SK-N-SH (cell line): ENCODE results near the gene TRIM71. TPM values are rescaled to one million over a fixed set of nuclear protein-coding genes. Genes with fewer than 3 reads are reported as not detected.
"Not testable (repeated sequence)": the region's sequence is repeated elsewhere in the genome, so short reads cannot be mapped to it uniquely, and the experiment has no call there.

Source experiments
- CTCF ChIA-PET: fragments of 300-600, 350-600 bp; formaldehyde crosslinking; extraction: SDS; loops from one replicate; lab custom pipeline; 2021; lab: Yijun Ruan, JAX
- POLR2A ChIA-PET: fragments of 350-600 bp; sonication (Branson Sonifier 250); formaldehyde crosslinking; extraction: SDS; loops from one replicate; lab custom pipeline; 2020; ENCODE audit warnings: antibody characterized with exemption, inconsistent platforms; lab: Yijun Ruan, JAX
- DNase-seq: peaks from one replicate; pipeline ENCODE4 v3.0.0; 2012
- H2AFZ ChIP-seq: fragments of 200-600 bp; sonication (generic); 2 replicates; pipeline ENCODE4 v1.8.1; 2016; ENCODE audit warnings: antibody characterized with exemption, mild to moderate bottlenecking, low read depth
- H3F3A ChIP-seq: fragments of 200-600 bp; sonication (generic); replicated peaks from 2 replicates; pipeline ENCODE3; 2016; ENCODE audit warnings: antibody characterized with exemption, mild to moderate bottlenecking; ENCODE audit not compliant: insufficient read depth
- H3K27ac ChIP-seq, 2 experiments: fragments of 200-500 bp in 1 of 2; fragments of 200-600 bp in 1 of 2; sonication (Bioruptor generic) in 1 of 2; sonication (generic), shearing (Covaris generic) in 1 of 2; 2 replicates each; pipeline versions ENCODE4 v1.5.1 to v1.6.1; 2014 to 2016; ENCODE audit warnings: low read depth in 2 of 2, inconsistent platforms in 1 of 2, low read length in 1 of 2, mild to moderate bottlenecking in 1 of 2, mixed read lengths in 1 of 2
- H3K27me3 ChIP-seq: fragments of 200-600 bp; sonication (generic), shearing (Covaris generic); 2 replicates; pipeline ENCODE4 v1.6.1; 2016; ENCODE audit warnings: mixed run types; ENCODE audit not compliant: insufficient read depth
- H3K36me3 ChIP-seq, 2 experiments: fragments of 200-500 bp in 1 of 2; fragments of 200-600 bp in 1 of 2; sonication (Bioruptor generic) in 1 of 2; sonication (generic) in 1 of 2; replicated peaks in 1 of 2; 2 replicates each; pipeline versions ENCODE3 to v1.5.1; 2014 to 2016; ENCODE audit warnings: low read length in 1 of 2, mild to moderate bottlenecking in 1 of 2; ENCODE audit not compliant: insufficient read depth in 2 of 2, control insufficient read depth in 1 of 2
- H3K4me1 ChIP-seq, 2 experiments: fragments of 200-500 bp in 1 of 2; fragments of 200-600 bp in 1 of 2; sonication (Bioruptor generic) in 1 of 2; sonication (generic), shearing (Covaris generic) in 1 of 2; 2 replicates each; pipeline versions ENCODE4 v1.5.1 to v1.6.1; 2014 to 2016; ENCODE audit warnings: low read depth in 1 of 2, low read length in 1 of 2, mixed run types in 1 of 2; ENCODE audit not compliant: insufficient read depth in 2 of 2, control insufficient read depth in 1 of 2
- H3K4me2 ChIP-seq: fragments of 200-600 bp; sonication (generic), shearing (Covaris generic); 2 replicates; pipeline ENCODE4 v1.6.1; 2017; ENCODE audit warnings: mixed run types
- H3K4me3 ChIP-seq, 2 experiments: fragments of 200-500 bp in 1 of 2; fragments of 200-600 bp in 1 of 2; sonication (Bioruptor generic) in 1 of 2; sonication (generic), shearing (Covaris generic) in 1 of 2; 2 replicates each; pipeline versions ENCODE4 v1.5.1 to v1.8.1; 2014 to 2016; ENCODE audit warnings: low read depth in 2 of 2, inconsistent platforms in 1 of 2, low read length in 1 of 2, mild to moderate bottlenecking in 1 of 2, mixed read lengths in 1 of 2, moderate library complexity in 1 of 2
- H3K79me2 ChIP-seq: fragments of 200-600 bp; sonication (generic); 2 replicates; pipeline ENCODE4 v1.8.1; 2017; ENCODE audit warnings: mild to moderate bottlenecking; ENCODE audit not compliant: insufficient read depth
- H3K9ac ChIP-seq: fragments of 200-600 bp; sonication (generic); 2 replicates; pipeline ENCODE4 v1.6.1; 2017; ENCODE audit warnings: mixed run types
- H3K9me2 ChIP-seq: fragments of 200-600 bp; sonication (generic); 2 replicates; pipeline ENCODE4 v1.6.1; 2017; ENCODE audit warnings: mixed run types
- H3K9me3 ChIP-seq: fragments of 200-600 bp; sonication (generic); 2 replicates; pipeline ENCODE4 v1.6.1; 2017; ENCODE audit warnings: mixed run types, mild to moderate bottlenecking, moderate library complexity
- H4K20me1 ChIP-seq: fragments of 200-600 bp; sonication (generic); 2 replicates; pipeline ENCODE4 v1.6.1; 2017; ENCODE audit warnings: mild to moderate bottlenecking, mixed run types; ENCODE audit not compliant: insufficient read depth
- CHD2 ChIP-seq: fragments of 150-350 bp; IDR thresholded peaks from 2 replicates; pipeline ENCODE4 v1.6.1; 2018; ENCODE audit warnings: low read length; ENCODE audit not compliant: partially characterized antibody
- ELF1 ChIP-seq: IDR thresholded peaks from 2 replicates; pipeline ENCODE4 v1.4.0; 2012
- EZH2phosphoT487 ChIP-seq: fragments of 200-600 bp; sonication (generic); IDR thresholded peaks from 2 replicates; pipeline ENCODE4 v1.6.1; 2017; ENCODE audit warnings: low read depth, mixed run types, mild to moderate bottlenecking, antibody characterized with exemption, moderate library complexity, borderline replicate concordance
- FOSL2 ChIP-seq: IDR thresholded peaks from 2 replicates; pipeline ENCODE4 v1.4.0; 2012; ENCODE audit warnings: low read depth, mild to moderate bottlenecking, moderate library complexity, borderline replicate concordance
- FOXM1 ChIP-seq: IDR thresholded peaks from 2 replicates; pipeline ENCODE4 v1.4.0; 2012; ENCODE audit warnings: low read depth, mild to moderate bottlenecking
- GABPA ChIP-seq: IDR thresholded peaks from 2 replicates; pipeline ENCODE4 v1.4.0; 2012; ENCODE audit warnings: low read depth, mild to moderate bottlenecking
- IRF3 ChIP-seq: fragments of 150-350 bp; IDR thresholded peaks from 2 replicates; pipeline ENCODE4 v1.6.1; 2016; ENCODE audit warnings: mild to moderate bottlenecking, low read depth, low read length
- JUND ChIP-seq: IDR thresholded peaks from 2 replicates; pipeline ENCODE4 v1.4.0; 2012
- MEF2A ChIP-seq: IDR thresholded peaks from 2 replicates; pipeline ENCODE4 v1.4.0; 2012; ENCODE audit warnings: low read depth, borderline replicate concordance
- MXI1 ChIP-seq: IDR thresholded peaks from 2 replicates; pipeline ENCODE4 v1.6.1; 2012; ENCODE audit warnings: mild to moderate bottlenecking, low read depth, low read length, improper control_type of control experiment
- NFIC ChIP-seq: IDR thresholded peaks from 2 replicates; pipeline ENCODE4 v1.4.0; 2012; ENCODE audit warnings: borderline replicate concordance
- NRF1 ChIP-seq: IDR thresholded peaks from 2 replicates; pipeline ENCODE4 v1.6.1; 2012; ENCODE audit warnings: low read depth, mild to moderate bottlenecking, low read length
- RCOR1 ChIP-seq: fragments of 150-350 bp; IDR thresholded peaks from 2 replicates; pipeline ENCODE4 v1.6.1; 2017; ENCODE audit warnings: antibody characterized with exemption, low read length
- RFX5 ChIP-seq: IDR thresholded peaks from 2 replicates; pipeline ENCODE4 v1.6.1; 2012; ENCODE audit warnings: mild to moderate bottlenecking, improper control_type of control experiment, low read length
- RXRA ChIP-seq: IDR thresholded peaks from 2 replicates; pipeline ENCODE4 v1.4.0; 2012; ENCODE audit warnings: low read depth, mild to moderate bottlenecking, borderline replicate concordance
- TEAD4 ChIP-seq: IDR thresholded peaks from 2 replicates; pipeline ENCODE4 v1.4.0; 2012; ENCODE audit warnings: mild to moderate bottlenecking, borderline replicate concordance; ENCODE audit not compliant: insufficient read depth
- USF1 ChIP-seq: IDR thresholded peaks from 2 replicates; pipeline ENCODE4 v1.4.0; 2012; ENCODE audit warnings: low read depth, borderline replicate concordance
- WGBS: methylation state at CpG from one replicate; pipeline ENCODE4 v1.1.6; 2017; ENCODE audit warnings: low lambda C conversion rate; 5-methylcytosine and 5-hydroxymethylcytosine counted together
- polyA plus RNA-seq, 3 experiments: library from polyadenylated mRNA; depleted of rRNA; stranded (reverse); fragments of >200 nt; gene quantifications; 2 replicates each; pipeline ENCODE4 v1.2.3, GENCODE V29; 2012
- TF ChIP-seq, protein P1 (sequence below): fragments of 150-350 bp; IDR thresholded peaks from 2 replicates; pipeline ENCODE4 v1.6.1; 2017; ENCODE audit warnings: antibody characterized with exemption, low read length, low read depth, borderline replicate concordance
- TF ChIP-seq, protein P2 (sequence below): IDR thresholded peaks from 2 replicates; pipeline ENCODE4 v1.4.0; 2012; ENCODE audit warnings: low read depth, borderline replicate concordance

The TRIM71 gene
- polyA plus RNA-seq, 1 of the 3 experiments (the other 2 are of a cell fraction) = not detected

- TF ChIP-seq, protein P1, sequence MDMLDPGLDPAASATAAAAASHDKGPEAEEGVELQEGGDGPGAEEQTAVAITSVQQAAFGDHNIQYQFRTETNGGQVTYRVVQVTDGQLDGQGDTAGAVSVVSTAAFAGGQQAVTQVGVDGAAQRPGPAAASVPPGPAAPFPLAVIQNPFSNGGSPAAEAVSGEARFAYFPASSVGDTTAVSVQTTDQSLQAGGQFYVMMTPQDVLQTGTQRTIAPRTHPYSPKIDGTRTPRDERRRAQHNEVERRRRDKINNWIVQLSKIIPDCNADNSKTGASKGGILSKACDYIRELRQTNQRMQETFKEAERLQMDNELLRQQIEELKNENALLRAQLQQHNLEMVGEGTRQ = no peak
- peak; percentile 59; the same call in 1 of the 2 replicates for TF ChIP-seq MXI1
- no peak for TF ChIP-seq IRF3
- no peak for TF ChIP-seq FOSL2
- TF ChIP-seq USF1 = no peak
- no peak for TF ChIP-seq RCOR1
- TF ChIP-seq NRF1 = peak; percentile 37; the same call in 1 of the 2 replicates
- no peak for TF ChIP-seq FOXM1
Measured at GRCh38 chr3:32781211-32781968, 36.4 kb upstream of the TRIM71 start (continued).

DNA sequence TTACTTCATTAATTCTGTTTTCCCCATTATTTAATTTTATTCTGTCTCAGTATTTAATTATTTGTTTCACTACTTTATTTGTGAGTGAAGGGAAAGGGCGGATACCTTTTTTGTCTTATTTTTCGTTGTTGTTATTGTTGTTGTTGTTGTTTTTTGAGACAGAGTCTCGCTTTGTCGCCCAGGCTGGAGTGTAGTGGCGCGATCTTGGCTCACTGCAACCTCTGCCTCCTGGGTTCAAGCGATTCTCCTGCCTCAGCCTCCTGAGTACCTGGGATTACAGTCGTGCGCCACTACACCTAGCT is 35.9 kb upstream of the TRIM71 start:
- WGBS = 90% methylated on average over 9 of the region's 9 CpGs
- H3K79me2 ChIP-seq, H3K9me2 ChIP-seq, H3K4me2 ChIP-seq, H3K4me3 ChIP-seq, H4K20me1 ChIP-seq, H3K9ac ChIP-seq, H3K27ac ChIP-seq, DNase-seq, H3K4me1 ChIP-seq, POLR2A ChIA-PET, H2AFZ ChIP-seq, H3K9me3 ChIP-seq, H3F3A ChIP-seq, H3K27me3 ChIP-seq, H3K36me3 ChIP-seq: not testable (repeated sequence)
- CTCF ChIA-PET = interaction anchor here (0.6 to 2.8 kb wide), 19 partner anchors 8 to 304 kb away, joined by 3 to 18 read pairs (median 4); no protein-coding TSS in a partner anchor

- no peak for DNase-seq
- WGBS = 100% methylated on average over 3 of the region's 3 CpGs
- H3F3A ChIP-seq = no peaks in the 10 kb centered on the region
- H3K27ac ChIP-seq = no peak overlapping the region
- H3K36me3 ChIP-seq = no peaks in the 10 kb centered on the region
- no peaks in the 10 kb centered on the region for H3K27me3 ChIP-seq
- no peak overlapping the region for H3K9ac ChIP-seq
- no peaks in the 10 kb centered on the region for H4K20me1 ChIP-seq
- H3K4me2 ChIP-seq = no peak overlapping the region
- POLR2A ChIA-PET = no interaction called here
- no peaks in the 10 kb centered on the region for H3K9me3 ChIP-seq
- H3K4me3 ChIP-seq = no peak overlapping the region
- no peaks in the 10 kb centered on the region for H3K9me2 ChIP-seq
- CTCF ChIA-PET = interaction anchor here (1.0 to 2.8 kb wide), 6 partner anchors 12 to 292 kb away, joined by 3 to 18 read pairs (median 4); no protein-coding TSS in a partner anchor
- no peaks in the 10 kb centered on the region; a peak in 1 of 4 replicates for H3K4me1 ChIP-seq
- no peaks in the 10 kb centered on the region for H3K79me2 ChIP-seq
- no peak overlapping the region for H2AFZ ChIP-seq
- TF ChIP-seq TEAD4 = no peak
- no peak for TF ChIP-seq GABPA
- no peak for TF ChIP-seq MEF2A
- no peak for TF ChIP-seq ELF1
- no peak for TF ChIP-seq EZH2phosphoT487
- TF ChIP-seq JUND = no peak
- TF ChIP-seq, protein P1 = no peak
- no peak for TF ChIP-seq NFIC
- TF ChIP-seq CHD2 = no peak
- TF ChIP-seq RFX5 = no peak
- TF ChIP-seq, protein P2, sequence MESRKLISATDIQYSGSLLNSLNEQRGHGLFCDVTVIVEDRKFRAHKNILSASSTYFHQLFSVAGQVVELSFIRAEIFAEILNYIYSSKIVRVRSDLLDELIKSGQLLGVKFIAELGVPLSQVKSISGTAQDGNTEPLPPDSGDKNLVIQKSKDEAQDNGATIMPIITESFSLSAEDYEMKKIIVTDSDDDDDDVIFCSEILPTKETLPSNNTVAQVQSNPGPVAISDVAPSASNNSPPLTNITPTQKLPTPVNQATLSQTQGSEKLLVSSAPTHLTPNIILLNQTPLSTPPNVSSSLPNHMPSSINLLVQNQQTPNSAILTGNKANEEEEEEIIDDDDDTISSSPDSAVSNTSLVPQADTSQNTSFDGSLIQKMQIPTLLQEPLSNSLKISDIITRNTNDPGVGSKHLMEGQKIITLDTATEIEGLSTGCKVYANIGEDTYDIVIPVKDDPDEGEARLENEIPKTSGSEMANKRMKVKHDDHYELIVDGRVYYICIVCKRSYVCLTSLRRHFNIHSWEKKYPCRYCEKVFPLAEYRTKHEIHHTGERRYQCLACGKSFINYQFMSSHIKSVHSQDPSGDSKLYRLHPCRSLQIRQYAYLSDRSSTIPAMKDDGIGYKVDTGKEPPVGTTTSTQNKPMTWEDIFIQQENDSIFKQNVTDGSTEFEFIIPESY = no peak
- TF ChIP-seq RXRA = no peak
Measured at GRCh38 chr3:32782407-32782806, 35.4 kb upstream of the TRIM71 start.
